ENCODE results near the gene USP24.

The USP24 gene

GRCh38 chr1:55250399-55251075 is 35.4 kb upstream of the USP24 start:
- no peak for TF ChIP-seq CTCF (conservative IDR thresholded peaks at IDR 0.05)
- no peak overlapping the region for H3K27ac ChIP-seq

GRCh38 chr1:55249646-55250398 is 34.7 kb upstream of the USP24 start:
- H3K27ac ChIP-seq: no peak overlapping the region
- TF ChIP-seq CTCF (conservative IDR thresholded peaks at IDR 0.05): no peak

GRCh38 chr1:55246896-55247295 is 31.7 kb upstream of the USP24 start:
- no peak for TF ChIP-seq CTCF (conservative IDR thresholded peaks at IDR 0.05)
- H3K27ac ChIP-seq: no peak overlapping the region

- no peak for TF ChIP-seq CTCF (conservative IDR thresholded peaks at IDR 0.05)
- H3K27ac ChIP-seq: no peak overlapping the region
These were observed 31.2 kb upstream of the USP24 start for GRCh38 chr1:55246331-55246730.

GRCh38 chr1:55245781-55246180 is 30.6 kb upstream of the USP24 start:
- no peak overlapping the region for H3K27ac ChIP-seq
- no peak for TF ChIP-seq CTCF (conservative IDR thresholded peaks at IDR 0.05)

- H3K27ac ChIP-seq: no peak overlapping the region
- TF ChIP-seq CTCF (conservative IDR thresholded peaks at IDR 0.05): no peak
These were observed 29.4 kb upstream of the USP24 start for GRCh38 chr1:55244476-55245099.

- H3K27ac ChIP-seq: no peak overlapping the region
- no peak for TF ChIP-seq CTCF (conservative IDR thresholded peaks at IDR 0.05)
These were observed 28.5 kb upstream of the USP24 start for GRCh38 chr1:55243655-55244054.
